ENCODE data around the gene RASL12. TPM values are rescaled to one million over a fixed set of nuclear protein-coding genes. Genes with fewer than 3 reads are reported as not detected.
"Not testable (repeated sequence)": the region's sequence is repeated elsewhere in the genome, so short reads cannot be mapped to it uniquely, and the experiment has no call there.

RASL12 gene
- total RNA-seq, 3 donors from 2014 or later (not counting 1 experiment from before 2014, with no cell fraction given): not detected

GRCh38 chr15:65027593-65027992 lies 40.2 kb downstream of the RASL12 start:
- H3K4me3 ChIP-seq (ENCODE audit: low read length): no peak overlapping the region
- no peak for ATAC-seq
- Mint-ChIP-seq H3K27me3 (ENCODE audit: low read depth in 2 of 2) (peaks cover 0 to 13% of the 10 kb centered on the region in 2 donors), H3K36me3 (no peaks in the 10 kb centered on the region), H3K4me1 (peaks cover 11 to 13% of the 10 kb centered on the region in 2 donors), H3K4me3 (peak overlapping the region; percentile 91), H3K9me3 (no peaks in the 10 kb centered on the region), H3K27ac (peak overlapping the region in 1 of 2 donors; percentile 16)
- H3K4me1 ChIP-seq (ENCODE audit: control insufficient read depth, insufficient read depth, low read length): peaks cover 14% of the 10 kb centered on the region
- H3K36me3 ChIP-seq (ENCODE audit: control insufficient read depth, insufficient read depth, low read length): peaks cover 22% of the 10 kb centered on the region
- DNase-seq: no peak
- H3K27ac ChIP-seq (ENCODE audit: low read length): no peak overlapping the region
- WGBS (ENCODE audit: insufficient coverage): 100% methylated on average over 1 of the region's 1 CpG
- TF ChIP-seq, protein P1, sequence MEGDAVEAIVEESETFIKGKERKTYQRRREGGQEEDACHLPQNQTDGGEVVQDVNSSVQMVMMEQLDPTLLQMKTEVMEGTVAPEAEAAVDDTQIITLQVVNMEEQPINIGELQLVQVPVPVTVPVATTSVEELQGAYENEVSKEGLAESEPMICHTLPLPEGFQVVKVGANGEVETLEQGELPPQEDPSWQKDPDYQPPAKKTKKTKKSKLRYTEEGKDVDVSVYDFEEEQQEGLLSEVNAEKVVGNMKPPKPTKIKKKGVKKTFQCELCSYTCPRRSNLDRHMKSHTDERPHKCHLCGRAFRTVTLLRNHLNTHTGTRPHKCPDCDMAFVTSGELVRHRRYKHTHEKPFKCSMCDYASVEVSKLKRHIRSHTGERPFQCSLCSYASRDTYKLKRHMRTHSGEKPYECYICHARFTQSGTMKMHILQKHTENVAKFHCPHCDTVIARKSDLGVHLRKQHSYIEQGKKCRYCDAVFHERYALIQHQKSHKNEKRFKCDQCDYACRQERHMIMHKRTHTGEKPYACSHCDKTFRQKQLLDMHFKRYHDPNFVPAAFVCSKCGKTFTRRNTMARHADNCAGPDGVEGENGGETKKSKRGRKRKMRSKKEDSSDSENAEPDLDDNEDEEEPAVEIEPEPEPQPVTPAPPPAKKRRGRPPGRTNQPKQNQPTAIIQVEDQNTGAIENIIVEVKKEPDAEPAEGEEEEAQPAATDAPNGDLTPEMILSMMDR (IDR thresholded peaks at IDR 0.05): no peak
- intact Hi-C loops (cut with micrococcal nuclease): no loop called here
- H3K27me3 ChIP-seq (ENCODE audit: control insufficient read depth, insufficient read depth, low read length): peaks cover 4% of the 10 kb centered on the region
- no peaks in the 10 kb centered on the region for H3K9me3 ChIP-seq (ENCODE audit: control insufficient read depth, insufficient read depth, low read length)

DNA sequence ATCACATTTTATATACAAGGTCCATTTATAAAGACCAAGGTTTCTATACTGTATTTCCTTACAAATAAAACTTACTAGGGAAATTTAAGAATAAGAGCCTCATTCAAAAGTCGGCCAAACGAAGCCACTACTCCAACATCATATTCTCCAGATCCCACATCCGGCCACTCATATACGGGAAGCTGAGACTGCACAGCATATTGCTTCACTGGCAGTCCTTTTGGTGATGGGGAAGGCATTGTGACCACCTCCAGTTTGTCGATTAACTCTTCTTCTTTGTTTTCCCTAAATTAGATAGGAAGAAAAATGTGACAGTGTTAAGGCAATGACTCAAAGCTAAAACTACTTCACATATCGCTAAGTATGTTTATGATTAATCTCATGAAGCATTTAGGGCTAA lies 41.0 kb downstream of the RASL12 start:
- no peaks in the 10 kb centered on the region for H3K9me3 ChIP-seq (ENCODE audit: control insufficient read depth, insufficient read depth, low read length)
- ATAC-seq (no peak), DNase-seq (no peak)
- TF ChIP-seq, protein P1 (IDR thresholded peaks at IDR 0.05): no peak
- no peak overlapping the region for H3K27ac ChIP-seq (ENCODE audit: low read length)
- H3K4me3 ChIP-seq (ENCODE audit: low read length): no peak overlapping the region
- WGBS (ENCODE audit: insufficient coverage): 100% methylated on average over 4 of the region's 6 CpGs
- peaks cover 22% of the 10 kb centered on the region for H3K36me3 ChIP-seq (ENCODE audit: control insufficient read depth, insufficient read depth, low read length)
- Mint-ChIP-seq H3K27ac (no peak overlapping the region), H3K4me3 (no peak overlapping the region), H3K9me3 (no peaks in the 10 kb centered on the region), H3K4me1 (peaks cover 11 to 13% of the 10 kb centered on the region in 2 donors), H3K36me3 (no peaks in the 10 kb centered on the region), H3K27me3 (ENCODE audit: low read depth in 2 of 2) (peaks cover 0 to 7% of the 10 kb centered on the region in 2 donors)
- intact Hi-C loops (cut with micrococcal nuclease): no loop called here
- peaks cover 3% of the 10 kb centered on the region for H3K27me3 ChIP-seq (ENCODE audit: control insufficient read depth, insufficient read depth, low read length)
- peaks cover 14% of the 10 kb centered on the region for H3K4me1 ChIP-seq (ENCODE audit: control insufficient read depth, insufficient read depth, low read length)

DNA sequence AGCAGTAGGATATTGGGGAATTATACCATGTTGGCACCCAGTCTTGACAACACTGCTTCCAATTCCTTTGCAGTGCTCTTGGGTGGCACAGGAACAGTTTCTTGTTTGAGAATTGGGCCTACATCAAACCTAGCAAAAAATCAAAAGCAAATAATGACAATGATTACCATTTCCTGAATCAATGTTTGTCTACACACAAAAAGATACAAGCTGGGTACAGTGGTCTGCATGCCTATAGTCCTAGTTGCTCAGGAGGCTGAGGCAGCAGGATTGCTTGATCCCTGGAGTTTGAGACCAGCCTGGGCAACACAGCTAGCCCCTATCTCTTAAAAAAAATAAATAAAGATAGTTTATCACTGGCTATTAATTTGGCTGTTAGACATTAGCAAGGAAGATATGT lies 46.3 kb downstream of the RASL12 start:
- Mint-ChIP-seq H3K27me3 (ENCODE audit: low read depth in 2 of 2) (no peaks in the 10 kb centered on the region), H3K27ac (no peak overlapping the region), H3K36me3 (peaks cover 26% of the 10 kb centered on the region), H3K4me3 (no peak overlapping the region), H3K9me3 (no peaks in the 10 kb centered on the region), H3K4me1 (no peaks in the 10 kb centered on the region)
- DNase-seq (no peak), ATAC-seq (no peak)
- no peaks in the 10 kb centered on the region for H3K27me3 ChIP-seq (ENCODE audit: control insufficient read depth, insufficient read depth, low read length)
- H3K36me3 ChIP-seq (ENCODE audit: control insufficient read depth, insufficient read depth, low read length): peaks cover 50% of the 10 kb centered on the region
- H3K4me1 ChIP-seq (ENCODE audit: control insufficient read depth, insufficient read depth, low read length): no peaks in the 10 kb centered on the region
- H3K9me3 ChIP-seq (ENCODE audit: control insufficient read depth, insufficient read depth, low read length): no peaks in the 10 kb centered on the region
- H3K4me3 ChIP-seq (ENCODE audit: low read length): no peak overlapping the region
- no peak overlapping the region for H3K27ac ChIP-seq (ENCODE audit: low read length)
- intact Hi-C loops (cut with micrococcal nuclease): no loop called here
- TF ChIP-seq, protein P1 (IDR thresholded peaks at IDR 0.05): no peak

GRCh38 chr15:65020419-65020818 lies 47.4 kb downstream of the RASL12 start:
- ATAC-seq (no peak), DNase-seq (no peak)
- H3K4me1 Mint-ChIP-seq: no peaks in the 10 kb centered on the region
- Histone ChIP-seq H3K27me3 (ENCODE audit: control insufficient read depth, insufficient read depth, low read length) (no peaks in the 10 kb centered on the region), H3K36me3 (ENCODE audit: control insufficient read depth, insufficient read depth, low read length) (peaks cover 52% of the 10 kb centered on the region), H3K4me1 (ENCODE audit: control insufficient read depth, insufficient read depth, low read length) (no peaks in the 10 kb centered on the region), H3K9me3 (ENCODE audit: control insufficient read depth, insufficient read depth, low read length) (no peaks in the 10 kb centered on the region), H3K4me3 (ENCODE audit: low read length) (no peak overlapping the region), H3K27ac (ENCODE audit: low read length) (no peak overlapping the region)
- intact Hi-C loops (cut with micrococcal nuclease): no loop called here
- H3K27me3 Mint-ChIP-seq (ENCODE audit: low read depth in 2 of 2): no peaks in the 10 kb centered on the region
- H3K9me3 Mint-ChIP-seq: no peaks in the 10 kb centered on the region
- 100% methylated on average over 1 of the region's 1 CpG for WGBS (ENCODE audit: insufficient coverage)
- TF ChIP-seq, protein P1 (IDR thresholded peaks at IDR 0.05): no peak
- no peak overlapping the region for H3K4me3 Mint-ChIP-seq
- peaks cover 32% of the 10 kb centered on the region for H3K36me3 Mint-ChIP-seq
- no peak overlapping the region for H3K27ac Mint-ChIP-seq

DNA sequence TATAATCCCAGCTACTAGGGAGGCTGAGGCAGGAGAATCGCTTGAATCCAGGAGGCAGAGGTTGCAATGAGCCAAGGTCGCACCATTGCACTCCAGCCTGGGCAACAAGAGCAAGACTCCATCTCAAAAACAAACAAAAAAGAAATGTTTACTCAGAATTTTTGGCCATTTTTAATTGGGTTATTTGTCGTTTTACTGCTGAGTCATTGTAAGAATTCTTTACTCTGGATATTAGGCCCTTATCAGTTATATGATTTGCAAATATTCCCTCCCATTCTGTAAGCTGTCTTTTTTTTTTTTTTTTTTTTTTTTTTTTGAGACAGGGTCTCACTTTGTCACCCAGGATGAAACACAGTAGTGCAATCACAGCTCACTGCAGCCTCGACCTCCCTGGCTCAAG lies 56.6 kb downstream of the RASL12 start:
- H3K9me3 Mint-ChIP-seq; H3K4me1 Mint-ChIP-seq; H3K27ac ChIP-seq (ENCODE audit: low read length); H3K4me3 ChIP-seq (ENCODE audit: low read length); H3K4me3 Mint-ChIP-seq; H3K9me3 ChIP-seq (ENCODE audit: control insufficient read depth, insufficient read depth, low read length); intact Hi-C loops (cut with micrococcal nuclease); DNase-seq; ATAC-seq; H3K27me3 ChIP-seq (ENCODE audit: control insufficient read depth, insufficient read depth, low read length); H3K27me3 Mint-ChIP-seq (ENCODE audit: low read depth in 2 of 2); H3K4me1 ChIP-seq (ENCODE audit: control insufficient read depth, insufficient read depth, low read length); H3K27ac Mint-ChIP-seq: not testable (repeated sequence)
- peaks cover 23% of the 10 kb centered on the region for H3K36me3 Mint-ChIP-seq
- WGBS (ENCODE audit: insufficient coverage): 94% methylated on average over 3 of the region's 4 CpGs
- H3K36me3 ChIP-seq (ENCODE audit: control insufficient read depth, insufficient read depth, low read length): peaks cover 36% of the 10 kb centered on the region
